HG02885 (cell line): ENCODE results near the gene SPNS2.

Experiments
- ATAC-seq: cut with Tn5 transposase; IDR thresholded peaks from one replicate; pipeline ENCODE4 v1.9.1; 2021; ENCODE audit warnings: mild to moderate bottlenecking; ENCODE audit not compliant: unreplicated experiment, poor library complexity

SPNS2 gene

GRCh38 chr17:4498461-4499397, at the start of gene SPNS2:
SPNS2 (plus strand) TSS chr17:4498881; CDS start chr17:4499048, 167 bp downstream.
- peak; percentile 73 for ATAC-seq

GRCh38 chr17:4449736-4450135, 48.9 kb upstream of the SPNS2 start:
- ATAC-seq = no peak

GRCh38 chr17:4450710-4451316, 47.9 kb upstream of the SPNS2 start:
- ATAC-seq = no peak

- ATAC-seq = no peak
Observed at GRCh38 chr17:4453812-4454591, 44.7 kb upstream of the SPNS2 start.

GRCh38 chr17:4460661-4461060, 38.0 kb upstream of the SPNS2 start:
- no peak for ATAC-seq

GRCh38 chr17:4463818-4464476, 34.7 kb upstream of the SPNS2 start:
- ATAC-seq = no peak

- ATAC-seq = no peak
Observed at GRCh38 chr17:4465786-4466185, 32.9 kb upstream of the SPNS2 start.

GRCh38 chr17:4467287-4467686, 31.4 kb upstream of the SPNS2 start:
- no peak for ATAC-seq

- ATAC-seq = no peak
Observed at GRCh38 chr17:4469552-4469951, 29.1 kb upstream of the SPNS2 start.

GRCh38 chr17:4472286-4472685, 26.4 kb upstream of the SPNS2 start:
- no peak for ATAC-seq

GRCh38 chr17:4474093-4474492, 24.6 kb upstream of the SPNS2 start:
- no peak for ATAC-seq

- no peak for ATAC-seq
Observed at GRCh38 chr17:4475001-4475400, 23.7 kb upstream of the SPNS2 start.

GRCh38 chr17:4475463-4475862, 23.2 kb upstream of the SPNS2 start:
- no peak for ATAC-seq

- no peak for ATAC-seq
Observed at GRCh38 chr17:4476017-4476416, 22.7 kb upstream of the SPNS2 start.

- ATAC-seq = no peak
Observed at GRCh38 chr17:4476511-4477070, 22.1 kb upstream of the SPNS2 start.

GRCh38 chr17:4477255-4477791, 21.4 kb upstream of the SPNS2 start:
- ATAC-seq = no peak

- no peak for ATAC-seq
Observed at GRCh38 chr17:4478318-4478830, 20.3 kb upstream of the SPNS2 start.

- ATAC-seq = no peak
Observed at GRCh38 chr17:4479340-4479981, 19.2 kb upstream of the SPNS2 start.
